Bronchial epithelial cell (primary cell): ENCODE measurements around the gene PNCK. TPM values are rescaled to one million over a fixed set of nuclear protein-coding genes. Genes with fewer than 3 reads are reported as not detected.

ENCODE experiments used
- DNase-seq: peaks from one replicate; pipeline ENCODE4 v3.0.0-alpha.2; 2010; ENCODE audit warnings: low read depth
- FAIRE-seq: peaks from 2 replicates; lab custom pipeline; 2011; peaks lifted over from hg19 to GRCh38; lab: Jason Lieb, UNC
- H3K27me3 ChIP-seq: 2 replicates; pipeline ENCODE4 v1.5.1; 2011; ENCODE audit warnings: low read length; ENCODE audit not compliant: control insufficient read depth, insufficient read depth
- H3K36me3 ChIP-seq: 2 replicates; pipeline ENCODE4 v1.5.1; 2011; ENCODE audit warnings: low read length; ENCODE audit not compliant: control insufficient read depth, insufficient read depth
- H3K4me3 ChIP-seq: 2 replicates; pipeline ENCODE4 v1.5.1; 2011; ENCODE audit warnings: mild to moderate bottlenecking, low read depth, low read length, control low read depth
- CTCF ChIP-seq: IDR thresholded peaks from 2 replicates; pipeline ENCODE4 v1.5.1; 2011; ENCODE audit warnings: mild to moderate bottlenecking, moderate library complexity, low read length, control low read depth, inconsistent platforms; ENCODE audit not compliant: insufficient read depth, severe bottlenecking
- total RNA-seq: library from RNA; depleted of rRNA; stranded (reverse); fragments of >200 nt; gene quantifications from 2 replicates; pipeline ENCODE4 v1.2.1, GENCODE V29; 2014

PNCK gene
- total RNA-seq, 1 donor from 2014 or later, result 2.1 TPM

DNA sequence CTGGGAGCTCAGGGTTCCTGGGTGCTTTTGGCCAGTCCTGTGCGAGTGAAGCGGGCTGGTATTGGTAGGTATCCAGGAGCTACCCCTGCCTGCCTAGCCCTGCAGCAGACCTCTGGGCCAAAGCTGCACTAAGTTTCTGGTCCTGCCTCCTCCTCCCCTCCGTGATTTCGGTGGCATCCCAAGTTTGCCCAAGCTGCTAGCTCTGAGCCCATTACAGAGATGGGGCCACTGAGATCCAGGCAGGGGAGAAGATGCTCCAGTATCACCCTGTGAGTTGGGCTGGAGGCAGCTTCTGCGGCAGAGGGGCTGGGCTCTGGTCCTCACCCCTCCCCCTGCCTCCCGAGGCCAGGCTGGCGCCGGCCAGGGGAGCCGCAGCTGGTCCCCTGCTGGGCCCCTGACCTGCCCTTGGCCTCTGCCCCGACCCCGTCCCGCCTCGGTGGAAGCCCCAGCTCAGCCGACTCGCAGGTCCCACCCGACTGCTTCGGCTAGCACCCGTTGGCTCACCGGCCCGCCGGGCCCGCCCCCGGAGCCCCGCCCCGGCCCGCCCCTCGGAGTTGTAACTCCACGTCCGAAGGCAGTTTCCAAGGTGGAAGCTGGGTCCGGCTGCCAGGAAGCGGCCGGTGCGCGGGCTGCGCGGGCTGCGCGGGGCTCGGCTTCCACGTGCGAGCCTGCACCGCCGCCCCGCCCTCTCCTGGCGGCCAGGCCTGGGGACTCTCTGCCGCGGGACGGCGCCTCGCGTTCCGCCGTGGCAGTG lies 26.8 kb downstream of the PNCK start, which contains the start of gene DUSP9:
Gene DUSP9 (plus strand): TSS at position 584 of the 754 bp plus-strand sequence. CDS start 751 bp downstream, outside the sequence.
- TF ChIP-seq CTCF, result no peak
- H3K27me3 ChIP-seq, result peaks cover 3% of the 10 kb centered on the region
- peak within 1 kb of the TSS; percentile 10 for H3K4me3 ChIP-seq
- H3K36me3 ChIP-seq, result no peaks in the 10 kb centered on the region
- FAIRE-seq (no peak), DNase-seq (peak; percentile 25)

- H3K27me3 ChIP-seq, result peaks cover 3% of the 10 kb centered on the region
- peak; percentile 40 for DNase-seq
- no peaks in the 10 kb centered on the region for H3K36me3 ChIP-seq
- no peak for TF ChIP-seq CTCF
- peak; percentile 97 for FAIRE-seq
- H3K4me3 ChIP-seq, result no peak overlapping the region
Observed at GRCh38 chrX:153645921-153646488, 27.6 kb downstream of the PNCK start.

DNA sequence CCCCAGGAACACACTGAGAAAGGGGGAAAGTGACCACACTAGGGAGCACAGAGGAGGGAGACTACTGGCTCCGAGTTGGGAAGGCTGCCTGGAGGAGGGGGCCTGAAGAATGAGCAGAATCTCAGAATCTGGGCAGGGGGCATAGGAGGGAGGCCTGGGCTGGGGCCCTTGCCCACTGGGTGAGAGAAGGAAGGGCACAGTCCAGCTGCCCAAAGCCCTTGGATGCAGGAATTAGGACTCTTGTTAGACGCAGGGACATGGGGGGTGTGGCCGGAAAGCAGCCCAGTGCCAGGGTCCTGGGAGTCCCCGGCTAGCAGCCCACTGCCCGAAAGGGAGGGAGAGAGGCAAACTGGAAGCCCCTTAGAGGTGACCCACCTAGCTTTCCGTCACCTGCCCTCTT lies 28.5 kb downstream of the PNCK start:
- TF ChIP-seq CTCF, result no peak
- no peak overlapping the region for H3K4me3 ChIP-seq
- H3K27me3 ChIP-seq, result peaks cover 3% of the 10 kb centered on the region
- no peaks in the 10 kb centered on the region for H3K36me3 ChIP-seq
- DNase-seq (no peak), FAIRE-seq (no peak)

- Histone ChIP-seq H3K36me3 (no peaks in the 10 kb centered on the region), H3K27me3 (peaks cover 3% of the 10 kb centered on the region), H3K4me3 (no peak overlapping the region)
- no peak for TF ChIP-seq CTCF
- FAIRE-seq (no peak), DNase-seq (no peak)
Observed at GRCh38 chrX:153644356-153645125, 29.1 kb downstream of the PNCK start.

DNA sequence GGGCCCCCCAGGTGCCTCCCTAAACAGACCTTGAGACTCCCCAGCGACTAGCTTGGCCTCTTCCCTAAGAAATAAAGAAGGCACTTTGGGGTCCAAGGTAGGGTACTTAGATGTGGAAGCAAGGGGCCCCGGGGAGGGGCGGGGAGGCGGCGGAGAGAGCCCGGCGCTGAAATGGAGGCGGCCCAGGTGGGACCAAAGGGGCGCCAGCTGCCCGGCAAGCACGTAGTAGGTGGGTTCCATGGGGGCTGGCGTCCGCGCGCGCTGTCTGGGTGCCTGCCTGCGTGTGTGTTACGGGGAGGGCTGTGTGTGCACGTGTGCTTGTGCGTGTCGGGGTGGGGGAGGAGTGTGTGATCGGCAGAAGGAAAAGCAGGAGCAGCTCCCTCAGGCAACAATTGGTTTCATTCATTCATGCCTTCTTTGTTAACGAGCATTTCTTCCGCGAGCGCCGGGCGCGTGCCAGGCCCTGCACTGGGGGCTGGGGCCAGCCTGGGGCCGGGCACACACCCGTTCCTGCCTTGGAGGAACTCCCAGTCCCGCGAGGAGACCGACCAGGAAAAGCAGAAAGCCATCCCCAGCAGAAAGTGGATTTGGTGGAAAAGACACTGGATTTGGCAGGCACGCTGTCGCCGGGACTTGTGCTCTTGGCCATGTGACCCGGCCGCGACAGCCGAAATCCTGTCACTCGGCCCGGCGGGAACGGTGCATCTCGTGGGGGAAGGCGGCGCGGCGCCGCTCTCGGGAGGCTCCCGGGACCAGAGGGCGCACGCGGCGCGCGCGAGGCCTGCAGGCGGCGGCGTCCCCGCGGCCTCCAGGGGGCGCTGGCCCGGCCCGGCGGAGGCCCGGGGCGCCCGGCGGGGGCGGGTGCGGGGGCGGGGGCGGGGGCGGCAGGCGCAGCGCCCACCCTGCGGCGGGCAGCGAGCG lies 29.9 kb downstream of the PNCK start:
- H3K4me3 ChIP-seq, result no peak overlapping the region
- no peak for FAIRE-seq
- peaks cover 3% of the 10 kb centered on the region for H3K27me3 ChIP-seq
- no peak for DNase-seq
- peak; percentile 2 for TF ChIP-seq CTCF
- no peaks in the 10 kb centered on the region for H3K36me3 ChIP-seq
